Sigmoid colon (tissue), 4 donors: ENCODE data around the gene MGP.

ENCODE experiments used
- CTCF ChIP-seq, 4 experiments: fragments of 450-650 bp in 3 of 4; fragments of 200-600 bp in 1 of 4; IDR thresholded peaks; one replicate each; pipeline ENCODE4 v1.5.1; 2016 to 2019; ENCODE audit warnings: antibody characterized with exemption in 4 of 4, mild to moderate bottlenecking in 3 of 4, moderate library complexity in 2 of 4
- POLR2A ChIP-seq, 2 donors: fragments of 450-650 bp; IDR thresholded peaks; one replicate each; pipeline ENCODE4 v1.6.1; 2016; ENCODE audit warnings: antibody characterized with exemption in 2 of 2, mild to moderate bottlenecking in 2 of 2, moderate library complexity in 2 of 2
- POLR2AphosphoS5 ChIP-seq, 4 donors: sonication (generic); formaldehyde crosslinking; IDR thresholded peaks; one replicate each; pipeline ENCODE4 v1.6.1; 2017; ENCODE audit warnings: antibody characterized with exemption in 4 of 4

GRCh38 chr12:14868916-14869506 is 16.6 kb downstream of the MGP start:
- TF ChIP-seq CTCF (IDR thresholded peaks at IDR 0.05) (no peak), POLR2AphosphoS5 (IDR thresholded peaks at IDR 0.05) (no peak), POLR2A (IDR thresholded peaks at IDR 0.05) (no peak)
